CD14-positive monocyte (primary cell): Measurements from ENCODE around the gene OTC. TPM values are rescaled to one million over a fixed set of nuclear protein-coding genes. Genes with fewer than 3 reads are reported as not detected.

Experiments used
- DNase-seq, 3 donors: peaks; one replicate each; pipeline ENCODE4 v3.0.0-alpha.2; 2011 to 2022
- H2AFZ ChIP-seq: 2 replicates; pipeline ENCODE4 v1.6.0; 2012; ENCODE audit warnings: mild to moderate bottlenecking, low read depth, low read length, inconsistent platforms; ENCODE audit not compliant: insufficient read depth, poor library complexity, severe bottlenecking
- H3K27ac ChIP-seq, 2 donors: 1 replicate in 1 of 2; 2 replicates in 1 of 2; pipeline ENCODE4 v1.5.1; 2012 to 2013; ENCODE audit warnings: low read length in 2 of 2, control low read depth in 1 of 2, inconsistent platforms in 1 of 2, low read depth in 1 of 2, mild to moderate bottlenecking in 1 of 2
- H3K27me3 ChIP-seq, 2 donors: one replicate each; pipeline versions ENCODE4 v1.6.0 to v1.6.1; 2011 to 2013; ENCODE audit warnings: low read length in 2 of 2; ENCODE audit not compliant: control insufficient read depth in 2 of 2, insufficient read depth in 2 of 2
- H3K36me3 ChIP-seq, 2 donors: replicated peaks in 1 of 2; 1 replicate in 1 of 2; 2 replicates in 1 of 2; pipeline versions ENCODE4 v1.5.1 to v1.6.1; 2012 to 2013; ENCODE audit warnings: low read length in 2 of 2, control low read depth in 1 of 2, inconsistent platforms in 1 of 2, mild to moderate bottlenecking in 1 of 2; ENCODE audit not compliant: insufficient read depth in 2 of 2, control insufficient read depth in 1 of 2
- H3K4me1 ChIP-seq, 2 donors: 1 replicate in 1 of 2; 2 replicates in 1 of 2; pipeline versions ENCODE4 v1.5.1 to v1.6.1; 2012 to 2013; ENCODE audit warnings: low read length in 2 of 2, control low read depth in 1 of 2, inconsistent platforms in 1 of 2, mild to moderate bottlenecking in 1 of 2, moderate library complexity in 1 of 2; ENCODE audit not compliant: insufficient read depth in 2 of 2, control insufficient read depth in 1 of 2
- H3K4me2 ChIP-seq: replicated peaks from 2 replicates; pipeline ENCODE3; 2012; ENCODE audit warnings: low read length, moderate library complexity, mild to moderate bottlenecking; ENCODE audit not compliant: poor library complexity, severe bottlenecking; ENCODE audit errors: extremely low read depth
- H3K4me3 ChIP-seq, 3 experiments: fragments of 200-600 bp in 1 of 3; sonication (generic) in 1 of 3; replicated peaks in 1 of 3; 1 replicate in 2 of 3; 2 replicates in 1 of 3; pipeline ENCODE4 v1.5.1; 2011 to 2013; ENCODE audit warnings: low read length in 3 of 3, mild to moderate bottlenecking in 3 of 3, control low read depth in 2 of 3, low read depth in 2 of 3, inconsistent platforms in 1 of 3, moderate library complexity in 1 of 3
- H3K79me2 ChIP-seq: 2 replicates; pipeline ENCODE4 v1.6.0; 2012; ENCODE audit warnings: mild to moderate bottlenecking, control low read depth, inconsistent platforms, low read length, moderate library complexity; ENCODE audit not compliant: insufficient read depth
- H3K9ac ChIP-seq: 2 replicates; pipeline ENCODE4 v1.6.0; 2017; ENCODE audit warnings: low read length, mild to moderate bottlenecking; ENCODE audit not compliant: insufficient read depth, poor library complexity, severe bottlenecking
- H3K9me3 ChIP-seq, 2 donors: replicated peaks in 1 of 2; 1 replicate in 1 of 2; 2 replicates in 1 of 2; pipeline versions ENCODE4 v1.5.1 to v1.6.1; 2012 to 2013; ENCODE audit warnings: low read length in 2 of 2, control low read depth in 1 of 2; ENCODE audit not compliant: control insufficient read depth in 1 of 2, insufficient read depth in 1 of 2
- H4K20me1 ChIP-seq: 2 replicates; pipeline ENCODE4 v1.6.0; 2012; ENCODE audit warnings: mild to moderate bottlenecking, low read length, control low read depth, moderate library complexity; ENCODE audit not compliant: insufficient read depth
- H3K27ac Mint-ChIP-seq, 7 donors: one replicate each; pipeline ENCODE4 v1.8.0; 2020; ENCODE audit warnings: mild to moderate bottlenecking in 7 of 7, mixed read lengths in 7 of 7, moderate library complexity in 6 of 7, inconsistent platforms in 2 of 7
- H3K27me3 Mint-ChIP-seq, 3 donors: one replicate each; pipeline ENCODE4 v1.8.0; 2021 to 2022; ENCODE audit warnings: low read depth in 3 of 3, mild to moderate bottlenecking in 3 of 3, mixed read lengths in 3 of 3, moderate library complexity in 3 of 3, inconsistent platforms in 1 of 3
- H3K36me3 Mint-ChIP-seq, 2 donors: one replicate each; pipeline ENCODE4 v1.8.0; 2020; ENCODE audit warnings: mixed read lengths in 2 of 2, inconsistent platforms in 1 of 2, mild to moderate bottlenecking in 1 of 2
- H3K4me1 Mint-ChIP-seq: one replicate; pipeline ENCODE4 v1.8.0; 2020; ENCODE audit warnings: mild to moderate bottlenecking, mixed read lengths
- H3K4me3 Mint-ChIP-seq, 2 donors: one replicate each; pipeline ENCODE4 v1.8.0; 2020; ENCODE audit warnings: mild to moderate bottlenecking in 2 of 2, mixed read lengths in 2 of 2, moderate library complexity in 1 of 2
- H3K9me3 Mint-ChIP-seq, 7 donors: one replicate each; pipeline ENCODE4 v1.8.0; 2020 to 2022; ENCODE audit warnings: mixed read lengths in 7 of 7, mild to moderate bottlenecking in 6 of 7, moderate library complexity in 6 of 7, inconsistent platforms in 2 of 7
- WGBS: methylation state at CpG from one replicate; pipeline ENCODE4 v1.1.5; 2013; ENCODE audit warnings: missing lambda C conversion rate; ENCODE audit not compliant: insufficient coverage; 5-methylcytosine and 5-hydroxymethylcytosine counted together
- intact Hi-C, 2 donors: fragments of 100-400 bp; cut with micrococcal nuclease; formaldehyde crosslinking; loops; one replicate each; pipeline versions ENCODE4 v1.15.0 to v1.15.1; 2023
- polyA plus RNA-seq, 3 donors: library from polyadenylated mRNA; depleted of rRNA in 1 of 3; unstranded in 2 of 3; stranded (reverse) in 1 of 3; fragments of 300-500 nt in 2 of 3; fragments of >200 nt in 1 of 3; fragmentation: Illumina TruSeq in 2 of 3; gene quantifications; 1 replicate in 2 of 3; 2 replicates in 1 of 3; pipeline ENCODE4 v1.2.3, GENCODE V29; 2012 to 2021
- TF ChIP-seq, protein P1 (sequence below): fragments of 200-600 bp; IDR thresholded peaks from one replicate; pipeline ENCODE4 v1.8.0; 2022; ENCODE audit warnings: antibody characterized with exemption, mild to moderate bottlenecking

OTC gene
- polyA plus RNA-seq, 3 donors, result not detected

DNA sequence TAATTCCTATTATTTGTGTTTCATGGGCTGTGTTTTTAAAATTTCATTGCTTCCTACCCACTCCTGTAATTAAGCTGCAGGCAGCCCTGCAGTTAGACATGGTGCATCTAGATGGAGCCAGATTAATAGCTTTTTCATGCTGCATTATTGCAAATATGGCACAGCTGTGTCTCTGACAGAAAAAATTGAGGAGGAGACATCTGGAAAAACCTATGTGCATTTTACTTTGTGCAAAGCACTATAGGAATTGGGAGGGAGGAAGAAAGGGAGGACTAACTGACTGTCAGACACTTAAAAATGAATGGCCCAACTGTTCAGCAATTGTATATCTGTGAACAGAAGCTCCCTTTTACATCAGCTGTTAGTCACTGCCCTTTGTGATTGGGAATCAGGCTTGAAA is 17.0 kb upstream of the OTC start:
- H3K9ac ChIP-seq, result no peak overlapping the region
- H3K36me3 ChIP-seq, result no peaks in the 10 kb centered on the region
- H4K20me1 ChIP-seq, result no peaks in the 10 kb centered on the region
- TF ChIP-seq, protein P1, sequence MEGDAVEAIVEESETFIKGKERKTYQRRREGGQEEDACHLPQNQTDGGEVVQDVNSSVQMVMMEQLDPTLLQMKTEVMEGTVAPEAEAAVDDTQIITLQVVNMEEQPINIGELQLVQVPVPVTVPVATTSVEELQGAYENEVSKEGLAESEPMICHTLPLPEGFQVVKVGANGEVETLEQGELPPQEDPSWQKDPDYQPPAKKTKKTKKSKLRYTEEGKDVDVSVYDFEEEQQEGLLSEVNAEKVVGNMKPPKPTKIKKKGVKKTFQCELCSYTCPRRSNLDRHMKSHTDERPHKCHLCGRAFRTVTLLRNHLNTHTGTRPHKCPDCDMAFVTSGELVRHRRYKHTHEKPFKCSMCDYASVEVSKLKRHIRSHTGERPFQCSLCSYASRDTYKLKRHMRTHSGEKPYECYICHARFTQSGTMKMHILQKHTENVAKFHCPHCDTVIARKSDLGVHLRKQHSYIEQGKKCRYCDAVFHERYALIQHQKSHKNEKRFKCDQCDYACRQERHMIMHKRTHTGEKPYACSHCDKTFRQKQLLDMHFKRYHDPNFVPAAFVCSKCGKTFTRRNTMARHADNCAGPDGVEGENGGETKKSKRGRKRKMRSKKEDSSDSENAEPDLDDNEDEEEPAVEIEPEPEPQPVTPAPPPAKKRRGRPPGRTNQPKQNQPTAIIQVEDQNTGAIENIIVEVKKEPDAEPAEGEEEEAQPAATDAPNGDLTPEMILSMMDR, result no peak
- H3K4me1 Mint-ChIP-seq, result peaks cover 16% of the 10 kb centered on the region
- H3K79me2 ChIP-seq, result no peaks in the 10 kb centered on the region
- H3K27ac ChIP-seq, result no peak overlapping the region
- no peaks in the 10 kb centered on the region for H3K27me3 ChIP-seq
- no peaks in the 10 kb centered on the region for H3K36me3 Mint-ChIP-seq
- peaks cover 0 to 4% (median 0%) of the 10 kb centered on the region in 3 donors for H3K27me3 Mint-ChIP-seq
- H2AFZ ChIP-seq, result no peak overlapping the region
- H3K9me3 Mint-ChIP-seq, result no peaks in the 10 kb centered on the region
- no peak overlapping the region for H3K4me3 Mint-ChIP-seq
- no peak for DNase-seq
- intact Hi-C loops, result no loop called here
- no peak overlapping the region for H3K4me2 ChIP-seq
- no peak overlapping the region for H3K27ac Mint-ChIP-seq
- peaks cover 12 to 14% of the 10 kb centered on the region in 2 donors for H3K4me1 ChIP-seq
- no peaks in the 10 kb centered on the region for H3K9me3 ChIP-seq
- H3K4me3 ChIP-seq, result no peak overlapping the region

DNA sequence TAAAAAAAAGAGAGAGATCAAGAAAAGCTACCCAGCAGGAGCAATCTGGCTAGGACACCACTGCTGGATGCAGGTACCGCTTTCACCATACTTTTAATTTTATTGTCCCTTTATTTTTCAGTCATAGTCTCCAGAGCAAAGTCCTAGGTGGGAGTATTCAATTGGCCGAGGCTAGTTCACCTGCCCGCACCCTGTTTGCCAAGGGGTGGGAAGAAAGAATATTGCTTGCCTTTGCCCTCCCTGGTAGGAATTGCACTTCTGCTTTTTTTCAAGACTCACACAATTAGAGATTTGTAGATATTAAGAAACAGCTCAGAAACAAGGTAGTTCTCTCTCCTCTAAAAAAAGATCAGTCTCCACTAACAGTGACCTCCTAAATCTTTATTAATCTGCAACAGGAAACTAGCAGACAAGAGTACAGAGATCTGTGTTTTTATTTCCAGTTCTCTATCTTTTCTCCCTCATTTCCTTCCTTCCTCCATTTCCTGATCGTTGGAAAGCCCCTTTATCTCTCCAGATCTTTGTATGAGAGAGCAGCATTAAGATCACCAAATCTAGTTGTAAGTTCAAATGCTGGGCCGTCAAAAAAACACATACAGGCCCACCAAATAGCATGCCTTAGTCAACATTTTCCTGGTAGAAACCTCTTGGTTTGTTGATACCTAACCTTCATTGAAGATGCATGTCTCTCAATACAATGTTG is 15.7 kb upstream of the OTC start:
- H2AFZ ChIP-seq, result no peak overlapping the region
- TF ChIP-seq, protein P1, result no peak
- no peaks in the 10 kb centered on the region for H3K79me2 ChIP-seq
- H3K36me3 ChIP-seq, result no peaks in the 10 kb centered on the region
- Mint-ChIP-seq H3K27ac (peak overlapping the region in 6 of 7 donors; percentile 23 to 85 (median 62)), H3K9me3 (no peaks in the 10 kb centered on the region), H3K4me1 (peaks cover 16% of the 10 kb centered on the region), H3K36me3 (no peaks in the 10 kb centered on the region), H3K4me3 (peak overlapping the region in 1 of 2 donors; percentile 70), H3K27me3 (peaks cover 0 to 4% (median 4%) of the 10 kb centered on the region in 3 donors)
- no CpG with 5 or more reads among the region's 5 CpGs for WGBS
- H3K27me3 ChIP-seq, result no peaks in the 10 kb centered on the region
- no peak overlapping the region for H3K4me3 ChIP-seq
- H3K4me2 ChIP-seq, result no peak overlapping the region
- H3K4me1 ChIP-seq, result peaks cover 12 to 14% of the 10 kb centered on the region in 2 donors
- H3K27ac ChIP-seq, result peak overlapping the region in 1 of 2 donors; percentile 35
- intact Hi-C loops, result no loop called here
- H3K9me3 ChIP-seq, result no peaks in the 10 kb centered on the region
- DNase-seq, result peak; percentile 9 to 27 (median 15)
- no peaks in the 10 kb centered on the region for H4K20me1 ChIP-seq
- no peak overlapping the region for H3K9ac ChIP-seq
